Vagina (tissue), 2 donors: ENCODE measurements around the gene MMP20. TPM values are rescaled to one million over a fixed set of nuclear protein-coding genes. Genes with fewer than 3 reads are reported as not detected.

Experiments
- DNase-seq, 2 donors: peaks; one replicate each; pipeline ENCODE4 v3.0.0-alpha.2; 2017; ENCODE audit errors: extremely low spot score in 2 of 2
- H3K27ac ChIP-seq: fragments of 200-600 bp; sonication (generic); one replicate; pipeline ENCODE4 v1.5.1; 2019
- H3K27me3 ChIP-seq: fragments of 200-600 bp; sonication (generic); one replicate; pipeline ENCODE4 v1.5.1; 2019
- H3K36me3 ChIP-seq, 2 donors: fragments of 200-600 bp; sonication (generic); one replicate each; pipeline ENCODE4 v1.5.1; 2017 to 2019
- H3K4me1 ChIP-seq: fragments of 200-600 bp; sonication (generic); one replicate; pipeline ENCODE4 v1.5.1; 2019
- H3K4me3 ChIP-seq, 2 donors: fragments of 200-600 bp; sonication (generic); 1 replicate in 1 of 2; 2 replicates in 1 of 2; pipeline ENCODE4 v1.5.1; 2016 to 2019
- H3K9me3 ChIP-seq: fragments of 200-600 bp; sonication (generic); one replicate; pipeline ENCODE4 v1.5.1; 2019
- CTCF ChIP-seq, 3 experiments: fragments of 450-650 bp in 2 of 3; fragments of 200-600 bp in 1 of 3; sonication (generic) in 1 of 3; IDR thresholded peaks; one replicate each; pipeline ENCODE4 v1.5.1; 2017 to 2019; ENCODE audit warnings: antibody characterized with exemption in 3 of 3, mild to moderate bottlenecking in 2 of 3, moderate library complexity in 2 of 3
- POLR2A ChIP-seq, 2 donors: fragments of 450-650 bp; IDR thresholded peaks; one replicate each; pipeline ENCODE4 v1.6.1; 2017; ENCODE audit warnings: antibody characterized with exemption in 2 of 2, mild to moderate bottlenecking in 2 of 2, moderate library complexity in 2 of 2
- POLR2AphosphoS5 ChIP-seq, 2 donors: sonication (generic); formaldehyde crosslinking; IDR thresholded peaks; one replicate each; pipeline ENCODE4 v1.9.0; 2017; ENCODE audit warnings: antibody characterized with exemption in 2 of 2, mild to moderate bottlenecking in 2 of 2, low read depth in 1 of 2; ENCODE audit not compliant: insufficient read depth in 1 of 2
- intact Hi-C: fragments of 100-400 bp; cut with DNase I; formaldehyde crosslinking; loops from one replicate; pipeline ENCODE4 v1.15.1; 2023
- total RNA-seq: library from RNA; depleted of rRNA; stranded (reverse); fragments of >200 nt; gene quantifications from one replicate; pipeline ENCODE4 v1.2.3, GENCODE V29; 2016

The MMP20 gene
- total RNA-seq, 1 donor from 2014 or later = not detected

GRCh38 chr11:102581066-102581465 lies 44.1 kb downstream of the MMP20 start:
- H3K4me1 ChIP-seq = no peaks in the 10 kb centered on the region
- TF ChIP-seq POLR2A (IDR thresholded peaks at IDR 0.05) = no peak
- TF ChIP-seq POLR2AphosphoS5 (IDR thresholded peaks at IDR 0.05; ENCODE audit: insufficient read depth in 1 of 2, low read depth in 1 of 2) = no peak
- TF ChIP-seq CTCF (IDR thresholded peaks at IDR 0.05) = no peak
- no peak overlapping the region for H3K4me3 ChIP-seq
- intact Hi-C loops = no loop called here
- no peak for DNase-seq
- H3K36me3 ChIP-seq = no peaks in the 10 kb centered on the region
- no peak overlapping the region for H3K27ac ChIP-seq
- no peaks in the 10 kb centered on the region for H3K27me3 ChIP-seq
- H3K9me3 ChIP-seq = no peaks in the 10 kb centered on the region

GRCh38 chr11:102580185-102580951 lies 44.8 kb downstream of the MMP20 start:
- H3K27me3 ChIP-seq = no peaks in the 10 kb centered on the region
- H3K27ac ChIP-seq = no peak overlapping the region
- TF ChIP-seq POLR2AphosphoS5 (IDR thresholded peaks at IDR 0.05; ENCODE audit: insufficient read depth in 1 of 2, low read depth in 1 of 2) = no peak
- no peak for TF ChIP-seq CTCF (IDR thresholded peaks at IDR 0.05)
- TF ChIP-seq POLR2A (IDR thresholded peaks at IDR 0.05) = no peak
- no peaks in the 10 kb centered on the region for H3K9me3 ChIP-seq
- H3K4me1 ChIP-seq = no peaks in the 10 kb centered on the region
- no peak for DNase-seq
- H3K36me3 ChIP-seq = no peaks in the 10 kb centered on the region
- H3K4me3 ChIP-seq = no peak overlapping the region
- intact Hi-C loops = no loop called here

GRCh38 chr11:102577723-102578122 lies 47.4 kb downstream of the MMP20 start:
- TF ChIP-seq POLR2A (IDR thresholded peaks at IDR 0.05) (no peak), POLR2AphosphoS5 (IDR thresholded peaks at IDR 0.05; ENCODE audit: insufficient read depth in 1 of 2, low read depth in 1 of 2) (no peak), CTCF (IDR thresholded peaks at IDR 0.05) (no peak)
- Histone ChIP-seq H3K9me3 (no peaks in the 10 kb centered on the region), H3K27me3 (no peaks in the 10 kb centered on the region), H3K4me3 (no peak overlapping the region), H3K27ac (no peak overlapping the region), H3K4me1 (no peaks in the 10 kb centered on the region), H3K36me3 (no peaks in the 10 kb centered on the region)
- no peak for DNase-seq
- intact Hi-C loops = no loop called here

GRCh38 chr11:102577182-102577581 lies 48.0 kb downstream of the MMP20 start:
- H3K36me3 ChIP-seq = no peaks in the 10 kb centered on the region
- TF ChIP-seq POLR2AphosphoS5 (IDR thresholded peaks at IDR 0.05; ENCODE audit: insufficient read depth in 1 of 2, low read depth in 1 of 2) = no peak
- no peak for TF ChIP-seq CTCF (IDR thresholded peaks at IDR 0.05)
- TF ChIP-seq POLR2A (IDR thresholded peaks at IDR 0.05) = no peak
- H3K27me3 ChIP-seq = no peaks in the 10 kb centered on the region
- no peak for DNase-seq
- H3K4me1 ChIP-seq = no peaks in the 10 kb centered on the region
- no peak overlapping the region for H3K4me3 ChIP-seq
- H3K9me3 ChIP-seq = no peaks in the 10 kb centered on the region
- intact Hi-C loops = no loop called here
- H3K27ac ChIP-seq = no peak overlapping the region

- intact Hi-C loops = no loop called here
- Histone ChIP-seq H3K27me3 (no peaks in the 10 kb centered on the region), H3K4me3 (no peak overlapping the region), H3K27ac (no peak overlapping the region), H3K4me1 (no peaks in the 10 kb centered on the region), H3K9me3 (no peaks in the 10 kb centered on the region), H3K36me3 (no peaks in the 10 kb centered on the region)
- TF ChIP-seq CTCF (IDR thresholded peaks at IDR 0.05) = no peak
- DNase-seq = no peak
These were observed 48.8 kb downstream of the MMP20 start for GRCh38 chr11:102576350-102576749.
